ENCODE measurements around the gene MGA. TPM values are rescaled to one million over a fixed set of nuclear protein-coding genes. Genes with fewer than 3 reads are reported as not detected.

Gene MGA
- total and polyA plus RNA-seq, 2 experiments from 2014 or later = 13.2 to 14.8 TPM

DNA sequence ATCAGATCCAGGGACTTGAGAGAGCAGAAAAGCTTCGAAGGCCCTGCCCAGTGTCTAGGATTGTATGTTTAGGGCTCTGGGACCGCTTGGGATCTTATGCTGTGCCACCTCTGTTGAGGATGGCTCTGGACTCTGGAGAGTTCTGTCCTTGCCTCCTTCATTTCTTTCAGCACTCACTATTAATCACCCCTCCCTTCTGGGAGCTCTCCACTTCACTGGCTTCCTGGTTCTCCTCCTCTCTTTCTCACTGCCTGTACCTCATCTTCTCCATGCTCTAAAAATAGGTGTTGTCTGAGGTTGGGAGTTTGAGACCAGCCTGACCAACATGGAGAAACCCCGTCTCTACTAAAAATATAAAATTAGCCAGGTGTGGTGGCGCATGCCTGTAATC lies 131.3 kb downstream of the MGA start:
- no peaks in the 10 kb centered on the region for H4K20me1 ChIP-seq (ENCODE audit: insufficient read depth)
- peak overlapping the region; percentile 58 for H3K9ac ChIP-seq
- no peaks in the 10 kb centered on the region for H3K36me3 ChIP-seq (ENCODE audit: low read depth)
- peak overlapping the region; percentile 72 for H3K4me2 ChIP-seq (ENCODE audit: unreplicated experiment)
- H3K4me3 ChIP-seq = peak overlapping the region; percentile 21; the same call in 1 of the 2 replicates
- H3F3A ChIP-seq (ENCODE audit: insufficient read depth) = peaks cover 45% of the 10 kb centered on the region
- no peaks in the 10 kb centered on the region for H3K27me3 ChIP-seq (replicated peaks; ENCODE audit: insufficient read depth)
- peak overlapping the region; percentile 87 for H3K27ac ChIP-seq
- WGBS, 2 experiments (ENCODE audit: low coverage in 1 of 2, low lambda C conversion rate in 2 of 2, missing lambda C conversion rate in 2 of 2) = 90 to 93% methylated on average over 4 of the region's 4 CpGs
- peak overlapping the region; percentile 44; the same call in 1 of the 2 replicates for H2AFZ ChIP-seq
- DNase-seq = peak; percentile 40
- H3K4me1 ChIP-seq (ENCODE audit: insufficient read depth) = peaks cover 46% of the 10 kb centered on the region
- in situ Hi-C loops (cut with MboI) = no loop called here
- H3K9me2 ChIP-seq (ENCODE audit: insufficient read depth) = no peaks in the 10 kb centered on the region
- TF ChIP-seq EZH2 (IDR thresholded peaks at IDR 0.05; ENCODE audit: insufficient read depth, poor library complexity, severe bottlenecking) (no peak), EZH2phosphoT487 (IDR thresholded peaks at IDR 0.05; ENCODE audit: insufficient read depth, low read depth) (no peak)
- peaks cover 91% of the 10 kb centered on the region for H3K79me2 ChIP-seq (ENCODE audit: insufficient read depth)
- H3K9me3 ChIP-seq (ENCODE audit: low read depth) = no peaks in the 10 kb centered on the region

- Histone ChIP-seq H3K27me3 (replicated peaks; ENCODE audit: insufficient read depth) (no peaks in the 10 kb centered on the region), H4K20me1 (ENCODE audit: insufficient read depth) (no peaks in the 10 kb centered on the region), H3K9me3 (ENCODE audit: low read depth) (no peaks in the 10 kb centered on the region), H3K4me3 (no peak overlapping the region), H3K36me3 (ENCODE audit: low read depth) (no peaks in the 10 kb centered on the region), H3K27ac (peak overlapping the region; percentile 87), H3K9me2 (ENCODE audit: insufficient read depth) (no peaks in the 10 kb centered on the region), H3K4me1 (ENCODE audit: insufficient read depth) (peaks cover 52% of the 10 kb centered on the region), H3F3A (ENCODE audit: insufficient read depth) (peaks cover 51% of the 10 kb centered on the region), H3K79me2 (ENCODE audit: insufficient read depth) (peaks cover 89% of the 10 kb centered on the region), H3K9ac (no peak overlapping the region), H3K4me2 (ENCODE audit: unreplicated experiment) (peak overlapping the region; percentile 72), H2AFZ (no peak overlapping the region)
- DNase-seq = no peak
- in situ Hi-C loops (cut with MboI) = no loop called here
- TF ChIP-seq EZH2 (IDR thresholded peaks at IDR 0.05; ENCODE audit: insufficient read depth, poor library complexity, severe bottlenecking) = no peak
- 74 to 82% methylated on average over 3 to 5 of the region's 5 CpGs for WGBS, 2 experiments (ENCODE audit: low coverage in 1 of 2, low lambda C conversion rate in 2 of 2, missing lambda C conversion rate in 2 of 2)
Measured at GRCh38 chr15:41792000-41792637, 131.9 kb downstream of the MGA start.

- in situ Hi-C loops (cut with MboI) = no loop called here
- Histone ChIP-seq H3K4me1 (ENCODE audit: insufficient read depth) (peaks cover 63% of the 10 kb centered on the region), H2AFZ (no peak overlapping the region), H3K9me3 (ENCODE audit: low read depth) (no peaks in the 10 kb centered on the region), H3K27ac (peak overlapping the region; percentile 76), H3K9me2 (ENCODE audit: insufficient read depth) (no peaks in the 10 kb centered on the region), H3F3A (ENCODE audit: insufficient read depth) (peaks cover 55% of the 10 kb centered on the region), H3K36me3 (ENCODE audit: low read depth) (no peaks in the 10 kb centered on the region), H3K4me3 (no peak overlapping the region; the same call in 1 of the 2 replicates), H3K27me3 (replicated peaks; ENCODE audit: insufficient read depth) (no peaks in the 10 kb centered on the region), H3K79me2 (ENCODE audit: insufficient read depth) (peaks cover 87% of the 10 kb centered on the region), H4K20me1 (ENCODE audit: insufficient read depth) (no peaks in the 10 kb centered on the region), H3K9ac (peak overlapping the region; percentile 41), H3K4me2 (ENCODE audit: unreplicated experiment) (peak overlapping the region; percentile 2)
- no peak for TF ChIP-seq EZH2 (IDR thresholded peaks at IDR 0.05; ENCODE audit: insufficient read depth, poor library complexity, severe bottlenecking)
- TF ChIP-seq EZH2phosphoT487 (IDR thresholded peaks at IDR 0.05; ENCODE audit: insufficient read depth, low read depth) = no peak
- peak; percentile 82 for DNase-seq
- WGBS, 2 experiments (ENCODE audit: low coverage in 1 of 2, low lambda C conversion rate in 2 of 2, missing lambda C conversion rate in 2 of 2) = 18 to 21% methylated on average over 4 of the region's 4 CpGs
Measured at GRCh38 chr15:41794081-41794480, 133.9 kb downstream of the MGA start.

DNA sequence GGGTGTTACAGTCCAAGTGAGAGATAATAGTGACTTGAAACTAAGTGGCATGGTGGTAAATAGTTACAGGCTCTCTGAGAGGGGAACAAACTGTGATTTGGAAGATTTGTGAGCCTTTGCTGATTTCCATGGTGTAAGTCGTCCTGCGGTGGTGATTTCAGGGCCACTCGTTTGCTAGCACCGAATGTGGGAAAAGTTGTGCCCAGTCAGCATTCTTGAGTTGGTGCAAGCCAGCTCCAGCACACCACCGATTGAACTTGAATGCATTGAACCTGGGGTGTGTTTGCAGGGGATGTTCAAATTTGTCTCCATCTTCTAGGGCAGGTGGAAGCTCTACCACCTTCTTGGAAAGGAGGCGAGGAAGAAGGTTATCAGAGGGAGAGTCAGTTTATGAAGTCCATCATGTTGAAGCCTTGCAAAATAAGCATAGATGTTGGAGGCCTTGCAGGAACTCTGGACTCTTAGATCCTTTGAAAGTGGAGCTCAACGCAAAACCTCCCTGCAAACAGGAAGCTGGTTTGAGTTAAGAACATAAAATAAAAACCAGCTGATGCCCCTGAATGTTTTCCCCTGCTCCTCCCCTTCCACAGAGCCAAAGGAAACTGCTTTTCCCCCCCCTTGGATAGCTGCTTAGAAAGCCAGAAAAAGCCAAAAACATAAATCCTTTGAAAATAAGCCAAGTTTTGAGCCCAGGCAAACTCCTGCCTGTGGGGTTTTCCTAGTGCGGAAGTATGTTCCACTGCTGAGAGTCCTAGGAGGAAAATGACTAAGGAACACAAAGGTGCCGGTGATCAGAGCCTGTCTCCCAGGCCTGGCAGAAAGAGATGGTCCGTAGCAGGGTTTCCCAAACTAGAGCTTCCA lies 136.0 kb downstream of the MGA start:
- Histone ChIP-seq H3K4me2 (ENCODE audit: unreplicated experiment) (peak overlapping the region; percentile 75), H3K27ac (peak overlapping the region; percentile 62), H2AFZ (peak overlapping the region; percentile 64), H3K9me3 (ENCODE audit: low read depth) (no peaks in the 10 kb centered on the region), H4K20me1 (ENCODE audit: insufficient read depth) (no peaks in the 10 kb centered on the region), H3F3A (ENCODE audit: insufficient read depth) (peaks cover 49% of the 10 kb centered on the region), H3K4me3 (peak overlapping the region; percentile 46), H3K9ac (peak overlapping the region; percentile 54), H3K36me3 (ENCODE audit: low read depth) (no peaks in the 10 kb centered on the region), H3K27me3 (replicated peaks; ENCODE audit: insufficient read depth) (no peaks in the 10 kb centered on the region), H3K4me1 (ENCODE audit: insufficient read depth) (peaks cover 54% of the 10 kb centered on the region), H3K9me2 (ENCODE audit: insufficient read depth) (no peaks in the 10 kb centered on the region), H3K79me2 (ENCODE audit: insufficient read depth) (peaks cover 78% of the 10 kb centered on the region)
- peak; percentile 76 for DNase-seq
- 10% methylated on average over 10 of the region's 10 CpGs for WGBS, 2 experiments (ENCODE audit: low coverage in 1 of 2, low lambda C conversion rate in 2 of 2, missing lambda C conversion rate in 2 of 2)
- in situ Hi-C loops (cut with MboI) = no loop called here
- TF ChIP-seq EZH2phosphoT487 (IDR thresholded peaks at IDR 0.05; ENCODE audit: insufficient read depth, low read depth) (no peak), EZH2 (IDR thresholded peaks at IDR 0.05; ENCODE audit: insufficient read depth, poor library complexity, severe bottlenecking) (no peak)
